Mesenchymal stem cell (in vitro differentiated cells and primary cell): ENCODE measurements around the gene AQP7.
"Not testable (repeated sequence)": the region's sequence is repeated elsewhere in the genome, so short reads cannot be mapped to it uniquely, and the experiment has no call there.

Source experiments
- DNase-seq: peaks from one replicate; pipeline ENCODE4 v3.0.0-alpha.2; 2013
- H2AFZ ChIP-seq: one replicate; pipeline ENCODE4 v1.6.1; 2013; ENCODE audit warnings: low read depth, mild to moderate bottlenecking, control low read depth, inconsistent platforms, low read length, moderate library complexity
- H2AK5ac ChIP-seq: 2 replicates; pipeline ENCODE4 v1.6.1; 2013; ENCODE audit warnings: low read length, moderate library complexity, mild to moderate bottlenecking, inconsistent platforms; ENCODE audit not compliant: severe bottlenecking
- H2BK120ac ChIP-seq: one replicate; pipeline ENCODE4 v1.6.1; 2013; ENCODE audit warnings: low read depth, mild to moderate bottlenecking, inconsistent platforms, low read length, moderate library complexity
- H2BK12ac ChIP-seq, 2 experiments: one replicate each; pipeline ENCODE4 v1.6.1; 2013; ENCODE audit warnings: inconsistent platforms in 2 of 2, low read length in 2 of 2, mild to moderate bottlenecking in 2 of 2, moderate library complexity in 2 of 2, control low read depth in 1 of 2
- H2BK15ac ChIP-seq: one replicate; pipeline ENCODE4 v1.6.1; 2013; ENCODE audit warnings: mild to moderate bottlenecking, low read depth, inconsistent platforms; ENCODE audit not compliant: poor library complexity, severe bottlenecking
- H2BK5ac ChIP-seq: 2 replicates; pipeline ENCODE4 v1.6.1; 2013; ENCODE audit warnings: low read depth, mild to moderate bottlenecking, low read length, control low read depth, inconsistent platforms; ENCODE audit not compliant: poor library complexity, severe bottlenecking
- H3K14ac ChIP-seq, 2 experiments: one replicate each; pipeline ENCODE4 v1.6.1; 2013; ENCODE audit warnings: inconsistent platforms in 2 of 2, low read length in 2 of 2, control low read depth in 1 of 2, mild to moderate bottlenecking in 1 of 2, moderate library complexity in 1 of 2
- H3K18ac ChIP-seq, 2 experiments: one replicate each; pipeline ENCODE4 v1.6.1; 2013; ENCODE audit warnings: inconsistent platforms in 2 of 2, low read length in 2 of 2, control low read depth in 1 of 2, low read depth in 1 of 2, mild to moderate bottlenecking in 1 of 2
- H3K23ac ChIP-seq, 2 experiments: one replicate each; pipeline ENCODE4 v1.6.1; 2013; ENCODE audit warnings: inconsistent platforms in 2 of 2, low read length in 2 of 2, mild to moderate bottlenecking in 2 of 2, moderate library complexity in 2 of 2, control low read depth in 1 of 2
- H3K27ac ChIP-seq: 2 replicates; pipeline ENCODE4 v1.5.1; 2013; ENCODE audit warnings: mild to moderate bottlenecking, moderate library complexity, low read length, control low read depth, inconsistent platforms; ENCODE audit not compliant: poor library complexity, severe bottlenecking
- H3K27me3 ChIP-seq, 2 experiments: 2 replicates each; pipeline versions ENCODE4 v1.6.1 to v1.7.0; 2013; ENCODE audit warnings: low read length in 2 of 2, mild to moderate bottlenecking in 2 of 2, moderate library complexity in 2 of 2, control low read depth in 1 of 2, inconsistent platforms in 1 of 2; ENCODE audit not compliant: control insufficient read depth in 1 of 2, insufficient read depth in 1 of 2
- H3K36me3 ChIP-seq, 2 experiments: 2 replicates each; pipeline versions ENCODE4 v1.6.1 to v1.7.0; 2013; ENCODE audit warnings: low read length in 2 of 2, control low read depth in 1 of 2, inconsistent platforms in 1 of 2, low read depth in 1 of 2, mild to moderate bottlenecking in 1 of 2; ENCODE audit not compliant: insufficient read depth in 2 of 2, control insufficient read depth in 1 of 2
- H3K4ac ChIP-seq, 2 experiments: one replicate each; pipeline ENCODE4 v1.6.1; 2013; ENCODE audit warnings: inconsistent platforms in 2 of 2, low read length in 2 of 2, mild to moderate bottlenecking in 2 of 2, moderate library complexity in 2 of 2, control low read depth in 1 of 2, low read depth in 1 of 2
- H3K4me1 ChIP-seq: 2 replicates; pipeline ENCODE4 v1.6.1; 2013; ENCODE audit warnings: low read depth, low read length, control low read depth; ENCODE audit not compliant: control insufficient read depth, insufficient read depth
- H3K4me2 ChIP-seq: 2 replicates; pipeline ENCODE4 v1.6.1; 2013; ENCODE audit warnings: low read length, mild to moderate bottlenecking, inconsistent platforms; ENCODE audit not compliant: poor library complexity, severe bottlenecking
- H3K4me3 ChIP-seq, 2 experiments: 2 replicates each; pipeline versions ENCODE4 v1.5.1 to v1.7.0; 2013; ENCODE audit warnings: low read length in 2 of 2, mild to moderate bottlenecking in 2 of 2, control low read depth in 1 of 2, low read depth in 1 of 2; ENCODE audit not compliant: insufficient read depth in 1 of 2
- H3K79me1 ChIP-seq: replicated peaks from 2 replicates; pipeline ENCODE4 v1.6.1; 2013; ENCODE audit warnings: mild to moderate bottlenecking, control low read depth, low read length, inconsistent platforms; ENCODE audit not compliant: poor library complexity, severe bottlenecking
- H3K9ac ChIP-seq: 2 replicates; pipeline ENCODE4 v1.7.0; 2013; ENCODE audit warnings: mild to moderate bottlenecking, low read length, moderate library complexity
- H3K9me3 ChIP-seq: 2 replicates; pipeline ENCODE4 v1.7.0; 2013; ENCODE audit warnings: mild to moderate bottlenecking, low read length; ENCODE audit not compliant: control insufficient read depth
- H4K8ac ChIP-seq: one replicate; pipeline ENCODE4 v1.6.1; 2013; ENCODE audit warnings: inconsistent platforms, mild to moderate bottlenecking, low read length, moderate library complexity
- H4K91ac ChIP-seq: one replicate; pipeline ENCODE4 v1.6.1; 2013; ENCODE audit warnings: mild to moderate bottlenecking, low read length, inconsistent platforms
- WGBS: methylation state at CpG from one replicate; pipeline ENCODE4 v1.1.7; 2013; ENCODE audit warnings: mixed read lengths; 5-methylcytosine and 5-hydroxymethylcytosine counted together

The AQP7 gene

DNA sequence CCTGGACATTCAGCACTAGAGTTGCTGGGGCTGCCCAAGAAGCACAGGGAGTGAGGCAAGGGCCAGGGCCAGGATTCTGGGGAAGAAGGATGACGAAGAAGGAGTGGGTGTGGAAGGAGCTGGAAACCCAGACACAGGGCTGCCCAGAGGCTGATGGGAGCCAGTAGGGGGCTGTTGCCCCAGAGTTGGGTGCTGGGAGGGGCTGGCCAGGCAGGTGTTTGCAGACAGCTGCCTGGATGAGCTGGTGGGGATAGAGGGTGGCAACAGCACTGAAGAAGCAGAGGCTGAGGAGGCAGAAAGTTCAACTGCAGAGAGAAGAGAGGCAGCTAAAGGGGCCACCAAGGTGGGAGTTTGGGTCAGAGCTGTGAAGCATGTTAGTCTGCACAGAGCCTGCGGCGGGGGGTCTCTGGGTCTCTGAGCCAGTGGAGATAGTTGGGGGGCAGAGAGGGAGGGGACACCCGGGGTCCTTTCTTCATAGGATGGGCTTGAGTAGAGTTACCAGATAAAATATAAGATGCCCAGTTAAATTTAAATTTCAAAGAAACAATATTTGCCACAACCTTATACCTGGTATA, 2.5 kb upstream of the AQP7 start:
- H3K9me3 ChIP-seq, result no peaks in the 10 kb centered on the region
- H3K14ac ChIP-seq, result no peak overlapping the region
- 88% methylated on average over 3 of the region's 4 CpGs for WGBS
- no peak overlapping the region for H2BK15ac ChIP-seq
- H3K9ac ChIP-seq, result no peak overlapping the region
- DNase-seq, result no peak
- H2AFZ ChIP-seq, result no peak overlapping the region
- H4K91ac ChIP-seq, result no peak overlapping the region
- no peaks in the 10 kb centered on the region for H3K36me3 ChIP-seq
- H3K4me2 ChIP-seq, result no peak overlapping the region
- no peak overlapping the region for H3K18ac ChIP-seq
- peaks cover 6 to 7% of the 10 kb centered on the region in 2 experiments for H3K27me3 ChIP-seq
- H2BK5ac ChIP-seq, result no peak overlapping the region
- no peaks in the 10 kb centered on the region for H3K79me1 ChIP-seq
- H3K27ac ChIP-seq, result no peak overlapping the region
- H3K4me3 ChIP-seq, result no peak overlapping the region
- H2BK12ac ChIP-seq, result no peak overlapping the region
- no peak overlapping the region for H4K8ac ChIP-seq
- no peak overlapping the region for H3K4ac ChIP-seq
- no peak overlapping the region for H3K23ac ChIP-seq
- H2AK5ac ChIP-seq, result no peak overlapping the region
- no peaks in the 10 kb centered on the region for H3K4me1 ChIP-seq
- H2BK120ac ChIP-seq, result peak overlapping the region; percentile 43

DNA sequence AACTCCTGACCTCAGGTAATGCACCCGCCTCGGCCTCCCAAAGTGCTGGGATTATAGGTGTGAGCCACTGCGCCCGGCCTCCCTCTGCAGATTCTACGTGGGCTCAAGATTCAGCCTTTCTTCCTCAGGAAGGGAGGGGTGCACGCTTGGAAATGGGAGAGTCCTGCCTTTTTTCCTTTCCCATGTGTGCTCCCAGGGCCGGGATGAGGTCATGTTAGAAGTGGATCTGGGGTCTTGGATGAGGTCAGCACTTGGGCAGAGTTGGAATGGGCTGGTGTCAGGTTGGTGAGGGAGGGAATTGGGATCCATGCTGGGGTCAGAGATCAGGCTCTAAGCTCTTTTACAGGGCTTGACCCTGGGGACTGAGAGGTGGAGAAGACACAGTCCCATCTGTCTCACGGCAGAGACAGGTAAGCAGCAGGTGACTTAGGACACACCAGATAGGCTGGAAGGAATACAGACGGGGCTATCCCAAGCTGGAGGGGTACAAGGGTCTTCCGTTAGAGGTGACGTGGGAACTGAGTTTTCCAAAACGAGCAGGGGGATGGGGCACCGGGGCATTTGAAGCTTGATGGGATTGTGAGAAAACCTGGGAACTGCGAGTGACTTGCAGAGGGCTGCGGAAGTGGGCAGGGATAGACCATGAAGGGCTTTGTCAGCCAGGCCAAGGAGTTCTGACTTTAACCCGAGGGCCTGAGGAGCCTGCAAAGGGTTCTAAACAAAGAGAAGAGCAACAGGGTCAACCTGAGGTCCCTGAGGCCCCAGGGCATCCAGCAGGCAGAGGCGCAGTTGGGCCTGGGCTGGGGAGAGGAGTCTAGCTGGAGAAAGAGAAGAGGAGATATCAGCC, 1.8 kb upstream of the AQP7 start:
- H3K27ac ChIP-seq, result no peak overlapping the region
- no peak overlapping the region for H2BK120ac ChIP-seq
- no peak overlapping the region for H3K9ac ChIP-seq
- DNase-seq, result no peak
- H2AK5ac ChIP-seq, result no peak overlapping the region
- H2BK15ac ChIP-seq, result peak overlapping the region; percentile 19
- no peak overlapping the region for H3K23ac ChIP-seq
- peak overlapping the region in 1 of 2 experiments; percentile 6 for H3K4ac ChIP-seq
- H2AFZ ChIP-seq, result no peak overlapping the region
- no peak overlapping the region for H3K4me2 ChIP-seq
- no peaks in the 10 kb centered on the region for H3K79me1 ChIP-seq
- no peaks in the 10 kb centered on the region for H3K9me3 ChIP-seq
- no peak overlapping the region for H3K18ac ChIP-seq
- no peak overlapping the region for H2BK12ac ChIP-seq
- no peak overlapping the region for H4K8ac ChIP-seq
- peaks cover 6 to 7% of the 10 kb centered on the region in 2 experiments for H3K27me3 ChIP-seq
- 81% methylated on average over 17 of the region's 17 CpGs for WGBS
- H3K14ac ChIP-seq, result no peak overlapping the region
- H3K36me3 ChIP-seq, result no peaks in the 10 kb centered on the region
- no peak overlapping the region for H3K4me3 ChIP-seq
- H4K91ac ChIP-seq, result no peak overlapping the region
- no peak overlapping the region for H2BK5ac ChIP-seq
- no peaks in the 10 kb centered on the region for H3K4me1 ChIP-seq

DNA sequence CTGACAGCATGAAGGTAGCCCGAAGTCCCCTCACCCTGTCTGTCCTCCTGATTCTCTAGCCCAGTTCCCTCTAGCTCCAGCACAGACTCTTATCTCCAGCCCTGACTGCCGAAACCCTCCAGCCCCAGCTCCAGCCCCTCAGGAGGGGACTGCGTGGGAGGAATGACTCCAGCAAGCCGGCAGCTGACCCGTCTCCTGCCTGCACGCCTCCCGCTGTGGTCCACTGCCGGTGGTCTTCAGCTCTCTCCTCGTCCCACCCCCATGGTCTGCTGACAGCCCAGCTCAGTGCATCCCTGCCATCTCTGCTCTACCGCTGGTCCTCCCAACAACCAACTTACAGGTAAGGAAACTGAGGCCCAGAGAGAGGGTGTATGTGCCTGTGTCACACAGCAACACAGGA, 559 bp downstream of the AQP7 start:
- H3K9ac ChIP-seq, H2BK120ac ChIP-seq, H4K91ac ChIP-seq, H2AK5ac ChIP-seq, H3K18ac ChIP-seq, H3K27ac ChIP-seq, H3K14ac ChIP-seq, H3K4me2 ChIP-seq, H2BK15ac ChIP-seq, H2AFZ ChIP-seq, H3K23ac ChIP-seq, DNase-seq, H3K27me3 ChIP-seq, H4K8ac ChIP-seq, H3K4me1 ChIP-seq, H3K36me3 ChIP-seq, H3K9me3 ChIP-seq, H3K4ac ChIP-seq, H2BK12ac ChIP-seq, H3K79me1 ChIP-seq, H2BK5ac ChIP-seq: not testable (repeated sequence)
- WGBS, result 55% methylated on average over 9 of the region's 10 CpGs
- peak overlapping the region in 1 of 2 experiments; percentile 44 for H3K4me3 ChIP-seq

DNA sequence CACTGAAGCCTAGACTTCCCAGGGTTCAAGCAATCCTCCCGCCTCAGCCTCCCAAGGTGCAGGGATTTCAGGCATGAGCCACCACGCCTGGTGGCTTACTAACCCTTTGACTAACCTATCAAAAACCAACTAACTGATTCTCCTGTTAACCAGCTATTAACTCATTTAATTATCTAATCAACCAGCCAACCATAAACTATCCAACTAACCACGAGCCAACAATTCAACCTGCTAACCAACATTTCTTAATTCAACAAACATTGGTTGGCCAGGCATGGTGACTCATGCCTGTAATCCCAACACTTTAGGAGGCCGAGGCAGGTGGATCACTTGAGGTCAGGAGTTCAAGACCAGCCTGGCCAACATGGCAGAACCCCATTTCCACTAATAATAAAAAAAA, 3.3 kb downstream of the AQP7 start:
- not testable (repeated sequence) for H4K91ac ChIP-seq, H2BK120ac ChIP-seq, H2AFZ ChIP-seq, H2BK5ac ChIP-seq, H3K27me3 ChIP-seq, H3K4me3 ChIP-seq, H2BK12ac ChIP-seq, H3K36me3 ChIP-seq, H3K23ac ChIP-seq, H3K9me3 ChIP-seq, H3K9ac ChIP-seq, H3K27ac ChIP-seq, H3K4ac ChIP-seq, H3K4me2 ChIP-seq, DNase-seq, H4K8ac ChIP-seq, H2BK15ac ChIP-seq, H3K18ac ChIP-seq, H3K79me1 ChIP-seq, H3K4me1 ChIP-seq, H3K14ac ChIP-seq, H2AK5ac ChIP-seq
- 82% methylated on average over 3 of the region's 4 CpGs for WGBS
